IMR-90 (cell line): ENCODE data around the gene HFM1. TPM values are rescaled to one million over a fixed set of nuclear protein-coding genes. Genes with fewer than 3 reads are reported as not detected.

Experiments used
- ATAC-seq: fragments of 200-7000 bp; cut with Tn5 transposase; 2 replicates; pipeline ENCODE4 v1.9.1; 2020; ENCODE audit warnings: low read depth, mild to moderate bottlenecking, moderate library complexity
- BruUV-seq: library from RNA; stranded (reverse); fragments of 400-500 nt; replicated peaks from 2 replicates; lab custom pipeline; 2021; lab: Mats Ljungman, UMichigan
- CTCF ChIA-PET: fragments of 300-600 bp; formaldehyde crosslinking; extraction: SDS; loops from one replicate; lab custom pipeline; 2021; ENCODE audit warnings: antibody characterized with exemption; lab: Yijun Ruan, JAX
- POLR2A ChIA-PET: fragments of 300-600 bp; sonication (Branson Sonifier 250); formaldehyde crosslinking; loops from one replicate; lab custom pipeline; 2022; ENCODE audit warnings: antibody characterized with exemption; ENCODE audit not compliant: unreplicated experiment; lab: Charles Lee
- DNase-seq: peaks from one replicate; pipeline ENCODE4 v3.0.0; 2013
- H2AFZ ChIP-seq: replicated peaks from 2 replicates; pipeline ENCODE3; 2013; ENCODE audit warnings: low read length, mild to moderate bottlenecking; ENCODE audit not compliant: poor library complexity
- H2AK5ac ChIP-seq: 2 replicates; pipeline ENCODE4 v1.6.1; 2013; ENCODE audit warnings: low read depth, low read length, inconsistent platforms
- H2AK9ac ChIP-seq: replicated peaks from 2 replicates; pipeline ENCODE3; 2013; ENCODE audit warnings: mild to moderate bottlenecking, low read depth, low read length, moderate library complexity; ENCODE audit not compliant: poor library complexity
- H2BK120ac ChIP-seq: 2 replicates; pipeline ENCODE4 v1.6.1; 2013; ENCODE audit warnings: low read depth, low read length, inconsistent platforms
- H2BK15ac ChIP-seq: 3 replicates; pipeline ENCODE4 v1.6.1; 2013; ENCODE audit warnings: low read depth, low read length, inconsistent platforms
- H2BK20ac ChIP-seq: 2 replicates; pipeline ENCODE4 v1.6.1; 2013; ENCODE audit warnings: low read depth, mild to moderate bottlenecking, inconsistent platforms, low read length, moderate library complexity
- H2BK5ac ChIP-seq: 2 replicates; pipeline ENCODE4 v1.6.1; 2013; ENCODE audit warnings: mild to moderate bottlenecking, low read depth, low read length, inconsistent platforms; ENCODE audit not compliant: poor library complexity, severe bottlenecking
- H3K14ac ChIP-seq: replicated peaks from 2 replicates; pipeline ENCODE4 v1.6.1; 2013; ENCODE audit warnings: low read depth, low read length, inconsistent platforms
- H3K18ac ChIP-seq: 2 replicates; pipeline ENCODE4 v1.6.1; 2013; ENCODE audit warnings: low read depth, low read length, control low read depth
- H3K23ac ChIP-seq: 2 replicates; pipeline ENCODE4 v1.6.1; 2013; ENCODE audit warnings: low read depth, low read length, inconsistent platforms
- H3K27ac ChIP-seq: 2 replicates; pipeline ENCODE4 v1.5.1; 2013; ENCODE audit warnings: mild to moderate bottlenecking, control low read depth, low read length; ENCODE audit not compliant: insufficient read depth
- H3K27me3 ChIP-seq: 2 replicates; pipeline ENCODE4 v1.6.1; 2013; ENCODE audit warnings: low read length; ENCODE audit not compliant: control insufficient read depth, insufficient read depth
- H3K36me3 ChIP-seq: 2 replicates; pipeline ENCODE4 v1.6.1; 2013; ENCODE audit warnings: low read length, mixed read lengths; ENCODE audit not compliant: control insufficient read depth, insufficient read depth
- H3K4ac ChIP-seq: 2 replicates; pipeline ENCODE4 v1.6.1; 2013; ENCODE audit warnings: low read depth, low read length, inconsistent platforms
- H3K4me1 ChIP-seq: 2 replicates; pipeline ENCODE4 v1.6.1; 2013; ENCODE audit warnings: low read length, mixed read lengths; ENCODE audit not compliant: control insufficient read depth, insufficient read depth
- H3K4me2 ChIP-seq: 2 replicates; pipeline ENCODE4 v1.6.1; 2013; ENCODE audit warnings: low read depth, mild to moderate bottlenecking, control low read depth, low read length, moderate library complexity
- H3K4me3 ChIP-seq: 2 replicates; pipeline ENCODE4 v1.5.1; 2013; ENCODE audit warnings: low read depth, mild to moderate bottlenecking, control low read depth, low read length, moderate library complexity; ENCODE audit not compliant: insufficient read depth
- H3K56ac ChIP-seq: 2 replicates; pipeline ENCODE4 v1.6.1; 2013; ENCODE audit warnings: low read length, inconsistent platforms; ENCODE audit not compliant: insufficient read depth; ENCODE audit errors: extremely low read depth
- H3K79me1 ChIP-seq, 2 experiments: 2 replicates each; pipeline ENCODE4 v1.6.1; 2013; ENCODE audit warnings: low read length in 2 of 2, inconsistent platforms in 1 of 2, low read depth in 1 of 2
- H3K9ac ChIP-seq: 2 replicates; pipeline ENCODE4 v1.6.1; 2013; ENCODE audit warnings: low read depth, low read length, control low read depth
- H3K9me1 ChIP-seq: 2 replicates; pipeline ENCODE4 v1.6.1; 2013; ENCODE audit warnings: low read length, inconsistent platforms; ENCODE audit not compliant: insufficient read depth
- H3K9me3 ChIP-seq: 2 replicates; pipeline ENCODE4 v1.6.1; 2013; ENCODE audit warnings: low read length; ENCODE audit not compliant: control insufficient read depth, insufficient read depth
- H4K20me1 ChIP-seq: 2 replicates; pipeline ENCODE4 v1.6.1; 2013; ENCODE audit warnings: low read length, inconsistent platforms; ENCODE audit not compliant: insufficient read depth
- H4K5ac ChIP-seq: 2 replicates; pipeline ENCODE4 v1.6.1; 2013; ENCODE audit warnings: mild to moderate bottlenecking, low read depth, low read length, control low read depth
- H4K8ac ChIP-seq, 2 experiments: 2 replicates each; pipeline ENCODE4 v1.6.1; 2013; ENCODE audit warnings: low read depth in 2 of 2, low read length in 2 of 2, control low read depth in 1 of 2, inconsistent platforms in 1 of 2
- H4K91ac ChIP-seq: 2 replicates; pipeline ENCODE4 v1.6.1; 2013; ENCODE audit warnings: low read depth, low read length, inconsistent platforms; ENCODE audit not compliant: insufficient read depth
- BHLHE40 ChIP-seq: fragments of 150-350 bp; IDR thresholded peaks from 2 replicates; pipeline ENCODE4 v1.6.1; 2016; ENCODE audit warnings: mild to moderate bottlenecking, low read depth, low read length
- CEBPB ChIP-seq: IDR thresholded peaks from 2 replicates; pipeline ENCODE4 v1.6.1; 2012; ENCODE audit warnings: low read depth, low read length, improper control_type of control experiment
- CHD1 ChIP-seq: IDR thresholded peaks from 2 replicates; pipeline ENCODE4 v1.6.1; 2012; ENCODE audit warnings: low read depth, low read length, improper control_type of control experiment
- CTCF ChIP-seq: conservative IDR thresholded peaks from 2 replicates; pipeline ENCODE4 v1.5.1; 2012; ENCODE audit warnings: mild to moderate bottlenecking, low read depth, low read length, improper control_type of control experiment
- ELK1 ChIP-seq: fragments of 150-350 bp; IDR thresholded peaks from 2 replicates; pipeline ENCODE4 v1.6.1; 2016; ENCODE audit warnings: low read depth, mild to moderate bottlenecking, low read length, moderate library complexity, borderline replicate concordance
- FOS ChIP-seq: fragments of 150-350 bp; IDR thresholded peaks from 2 replicates; pipeline ENCODE4 v1.6.1; 2016; ENCODE audit warnings: low read depth, low read length
- MAFK ChIP-seq: IDR thresholded peaks from 2 replicates; pipeline ENCODE4 v1.6.1; 2012; ENCODE audit warnings: low read depth, low read length, improper control_type of control experiment
- MAZ ChIP-seq: IDR thresholded peaks from 2 replicates; pipeline ENCODE4 v1.6.1; 2012; ENCODE audit warnings: low read depth, mild to moderate bottlenecking, low read length, improper control_type of control experiment, moderate library complexity, borderline replicate concordance
- MXI1 ChIP-seq: IDR thresholded peaks from 2 replicates; pipeline ENCODE4 v1.6.1; 2012; ENCODE audit warnings: low read depth, mild to moderate bottlenecking, low read length, moderate library complexity, borderline replicate concordance
- NFE2L2 ChIP-seq: fragments of 150-350 bp; IDR thresholded peaks from 2 replicates; pipeline ENCODE4 v1.6.1; 2016; ENCODE audit warnings: low read depth, mild to moderate bottlenecking, low read length
- POLR2A ChIP-seq: IDR thresholded peaks from 2 replicates; pipeline ENCODE4 v1.6.1; 2012; ENCODE audit warnings: mild to moderate bottlenecking, low read depth, low read length
- RAD21 ChIP-seq: IDR thresholded peaks from 2 replicates; pipeline ENCODE4 v1.6.1; 2012; ENCODE audit warnings: low read length, improper control_type of control experiment
- RCOR1 ChIP-seq: IDR thresholded peaks from 2 replicates; pipeline ENCODE4 v1.6.1; 2012; ENCODE audit warnings: mild to moderate bottlenecking, low read length, improper control_type of control experiment; ENCODE audit not compliant: insufficient replicate concordance
- RFX5 ChIP-seq: IDR thresholded peaks from 2 replicates; pipeline ENCODE4 v1.8.0; 2012; ENCODE audit warnings: low read depth, mild to moderate bottlenecking, low read length, moderate library complexity
- SMC3 ChIP-seq: fragments of 150-350 bp; IDR thresholded peaks from 2 replicates; pipeline ENCODE4 v1.6.1; 2016; ENCODE audit warnings: low read depth, mild to moderate bottlenecking, antibody characterized with exemption, low read length, moderate library complexity
- USF2 ChIP-seq: fragments of 150-350 bp; IDR thresholded peaks from 2 replicates; pipeline ENCODE4 v1.6.1; 2017; ENCODE audit warnings: mild to moderate bottlenecking, antibody characterized with exemption, low read length, low read depth
- WGBS, 2 experiments: methylation state at CpG; one replicate each; pipeline versions ENCODE4 v1.1.5 to v1.1.7; 2013; ENCODE audit warnings: missing lambda C conversion rate in 2 of 2; ENCODE audit not compliant: insufficient read length in 1 of 2; ENCODE audit errors: extremely low coverage in 2 of 2; 5-methylcytosine and 5-hydroxymethylcytosine counted together
- dilution Hi-C: fragments of 300-500 bp; cut with HindIII; formaldehyde crosslinking; loops from one replicate; pipeline ENCODE4 v1.14.3; 2018; ENCODE audit warnings: low sequenced_read_pairs; ENCODE audit not compliant: unreplicated experiment
- in situ Hi-C: fragments of 300-500 bp; cut with MboI; formaldehyde crosslinking; loops from 3 replicates; pipeline ENCODE4 v1.14.3; 2019; ENCODE audit warnings: low sequenced_read_pairs, inconsistent platforms, mixed read lengths
- intact Hi-C: fragments of 100-400 bp; cut with micrococcal nuclease; formaldehyde crosslinking; loops from 2 replicates; pipeline ENCODE4 v1.10.0; 2022
- polyA plus RNA-seq, 3 experiments: library from polyadenylated mRNA; depleted of rRNA; stranded (reverse); fragments of >200 nt; gene quantifications; 2 replicates each; pipeline ENCODE4 v1.2.3, GENCODE V29; 2012; ENCODE audit warnings: low replicate concordance in 1 of 3
- total RNA-seq: library from RNA; depleted of rRNA; stranded (reverse); fragments of >200 nt; gene quantifications from 2 replicates; pipeline ENCODE4 v1.2.3, GENCODE V29; 2012

HFM1 gene
- total and polyA plus RNA-seq, 2 of the 4 experiments (the other 2 are of a cell fraction), result 0.15 to 0.18 TPM

GRCh38 chr1:91226741-91227140, 177.9 kb downstream of the HFM1 start:
- WGBS, 2 experiments, result no CpG with 5 or more reads among the region's 7 CpGs
- no peak overlapping the region for H3K14ac ChIP-seq
- H3K4me2 ChIP-seq, result no peak overlapping the region
- TF ChIP-seq CEBPB (no peak), RCOR1 (no peak), RFX5 (no peak), RAD21 (no peak), POLR2A (no peak), CTCF (no peak), USF2 (no peak), MAFK (no peak), MAZ (no peak), BHLHE40 (no peak), ELK1 (no peak), CHD1 (no peak), MXI1 (no peak), NFE2L2 (no peak), SMC3 (no peak), FOS (no peak)
- H2BK120ac ChIP-seq, result no peak overlapping the region
- dilution Hi-C loops, result no loop called here
- H2BK20ac ChIP-seq, result no peak overlapping the region
- no peaks in the 10 kb centered on the region for H3K36me3 ChIP-seq
- POLR2A ChIA-PET, result no interaction called here
- H3K56ac ChIP-seq, result no peak overlapping the region
- no peak overlapping the region for H3K27ac ChIP-seq
- H3K9ac ChIP-seq, result no peak overlapping the region
- no peaks in the 10 kb centered on the region for H4K20me1 ChIP-seq
- no peaks in the 10 kb centered on the region for H3K9me3 ChIP-seq
- no peaks in the 10 kb centered on the region for H3K4me1 ChIP-seq
- H3K4me3 ChIP-seq, result no peak overlapping the region
- intact Hi-C loops, result no loop called here
- H2BK5ac ChIP-seq, result no peak overlapping the region
- H2AK5ac ChIP-seq, result no peak overlapping the region
- H4K5ac ChIP-seq, result no peak overlapping the region
- H2AK9ac ChIP-seq, result no peak overlapping the region
- H3K79me1 ChIP-seq, result no peaks in the 10 kb centered on the region
- no peak overlapping the region for H2AFZ ChIP-seq
- DNase-seq (no peak), ATAC-seq (no peak)
- H4K91ac ChIP-seq, result no peak overlapping the region
- H4K8ac ChIP-seq, result no peak overlapping the region
- no peak overlapping the region for H3K18ac ChIP-seq
- no peak overlapping the region for H3K4ac ChIP-seq
- CTCF ChIA-PET, result no interaction called here
- no peak overlapping the region for H2BK15ac ChIP-seq
- no TSS peak for BruUV-seq
- H3K9me1 ChIP-seq, result no peaks in the 10 kb centered on the region
- no peaks in the 10 kb centered on the region for H3K27me3 ChIP-seq
- no peak overlapping the region for H3K23ac ChIP-seq
- in situ Hi-C loops, result no loop called here
